Measurements from ENCODE around the gene SLC6A7.

Gene SLC6A7

GRCh38 chr5:150189728-150190502 is at the start of gene SLC6A7:
SLC6A7 (plus strand) TSS chr5:150190062; CDS start chr5:150190328, 266 bp downstream.
- no peak for DNase-seq

- DNase-seq = no peak
Observed at GRCh38 chr5:150140830-150141229, 49.0 kb upstream of the SLC6A7 start.

- peak in 1 of 2 experiments; percentile 28 for DNase-seq
Observed at GRCh38 chr5:150141544-150142184, 48.2 kb upstream of the SLC6A7 start.

- DNase-seq = no peak
Observed at GRCh38 chr5:150142185-150142958, 47.5 kb upstream of the SLC6A7 start.

- DNase-seq = peak; percentile 54 to 68
Observed at GRCh38 chr5:150142959-150143349, 46.9 kb upstream of the SLC6A7 start.

GRCh38 chr5:150143350-150144245 is 46.3 kb upstream of the SLC6A7 start:
- peak in 1 of 2 experiments; percentile 42 for DNase-seq

GRCh38 chr5:150144246-150144801 is 45.5 kb upstream of the SLC6A7 start:
- DNase-seq = no peak

GRCh38 chr5:150144879-150145278 is 45.0 kb upstream of the SLC6A7 start:
- DNase-seq = no peak

- no peak for DNase-seq
Observed at GRCh38 chr5:150146235-150146634, 43.6 kb upstream of the SLC6A7 start.

GRCh38 chr5:150146862-150147601 is 42.8 kb upstream of the SLC6A7 start:
- no peak for DNase-seq

GRCh38 chr5:150147670-150148069 is 42.2 kb upstream of the SLC6A7 start:
- DNase-seq = no peak

- DNase-seq = no peak
Observed at GRCh38 chr5:150148117-150148927, 41.5 kb upstream of the SLC6A7 start.

GRCh38 chr5:150149618-150150017 is 40.2 kb upstream of the SLC6A7 start:
- no peak for DNase-seq

GRCh38 chr5:150152636-150153462 is 37.0 kb upstream of the SLC6A7 start:
- DNase-seq = no peak

- DNase-seq = no peak
Observed at GRCh38 chr5:150153483-150153882, 36.4 kb upstream of the SLC6A7 start.

- no peak for DNase-seq
Observed at GRCh38 chr5:150153957-150154617, 35.8 kb upstream of the SLC6A7 start.

GRCh38 chr5:150154618-150155128 is 35.2 kb upstream of the SLC6A7 start:
- DNase-seq = no peak

GRCh38 chr5:150155258-150156026 is 34.4 kb upstream of the SLC6A7 start, which contains the start of gene PDGFRB:
PDGFRB (minus strand) TSS chr5:150155845; CDS start chr5:150137047, 18,798 bp downstream.
- DNase-seq = no peak

Data from SW 1271 (cell line).